Spinal cord (tissue), 10 donors: ENCODE measurements around the gene OR2F2. TPM values are rescaled to one million over a fixed set of nuclear protein-coding genes. Genes with fewer than 3 reads are reported as not detected.

Experiments
- DNase-seq, 6 donors: peaks; one replicate each; pipeline versions ENCODE4 v3.0.0 to v3.0.0-alpha.2; 2013 to 2015; ENCODE audit warnings: low spot score in 6 of 6, low read depth in 4 of 6
- H3K27ac ChIP-seq: one replicate; pipeline ENCODE4 v1.5.1; 2013; ENCODE audit warnings: low read depth, low read length, control low read depth
- H3K27me3 ChIP-seq: one replicate; pipeline ENCODE4 v1.6.1; 2013; ENCODE audit warnings: low read length; ENCODE audit not compliant: control insufficient read depth, insufficient read depth
- H3K36me3 ChIP-seq: one replicate; pipeline ENCODE4 v1.6.1; 2013; ENCODE audit warnings: low read length; ENCODE audit not compliant: control insufficient read depth, insufficient read depth
- H3K4me1 ChIP-seq: one replicate; pipeline ENCODE4 v1.6.1; 2013; ENCODE audit warnings: low read length; ENCODE audit not compliant: control insufficient read depth, insufficient read depth
- H3K4me3 ChIP-seq: one replicate; pipeline ENCODE4 v1.5.1; 2013; ENCODE audit warnings: low read depth, low read length, control low read depth
- H3K9me3 ChIP-seq: one replicate; pipeline ENCODE4 v1.6.1; 2013; ENCODE audit warnings: low read length; ENCODE audit not compliant: control insufficient read depth, insufficient read depth
- WGBS: methylation state at CpG from one replicate; pipeline ENCODE4 v1.1.5; 2013; ENCODE audit warnings: missing lambda C conversion rate; ENCODE audit not compliant: insufficient coverage; 5-methylcytosine and 5-hydroxymethylcytosine counted together
- long read RNA-seq, 4 donors: transcript quantifications; one replicate each; lab custom pipeline, GENCODE V29; 2026
- polyA plus RNA-seq, 2 donors: library from polyadenylated mRNA; unstranded; fragments of 120-200 nt; gene quantifications; one replicate each; pipeline ENCODE4 v1.2.1, GENCODE V29; 2013; ENCODE audit not compliant: insufficient read length in 2 of 2
- total RNA-seq, 2 donors: library from RNA; depleted of rRNA in 1 of 2; stranded (reverse); fragments of 120-200 nt in 1 of 2; fragments of >200 nt in 1 of 2; gene quantifications; one replicate each; pipeline versions ENCODE4 v1.2.3 to v1.2.4, GENCODE V29; 2013 to 2014
- donor health status: healthy.

Gene OR2F2, protein sequence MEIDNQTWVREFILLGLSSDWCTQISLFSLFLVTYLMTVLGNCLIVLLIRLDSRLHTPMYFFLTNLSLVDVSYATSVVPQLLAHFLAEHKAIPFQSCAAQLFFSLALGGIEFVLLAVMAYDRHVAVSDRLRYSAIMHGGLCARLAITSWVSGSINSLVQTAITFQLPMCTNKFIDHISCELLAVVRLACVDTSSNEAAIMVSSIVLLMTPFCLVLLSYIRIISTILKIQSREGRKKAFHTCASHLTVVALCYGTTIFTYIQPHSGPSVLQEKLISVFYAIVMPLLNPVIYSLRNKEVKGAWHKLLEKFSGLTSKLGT
- total RNA-seq (not detected), polyA plus RNA-seq (not detected)
- long read RNA-seq, donor 1 = 0 reads
- long read RNA-seq, donor 2 = 0 reads
- long read RNA-seq, donor 3 = 0 reads
- long read RNA-seq, donor 4 = 0 reads

DNA sequence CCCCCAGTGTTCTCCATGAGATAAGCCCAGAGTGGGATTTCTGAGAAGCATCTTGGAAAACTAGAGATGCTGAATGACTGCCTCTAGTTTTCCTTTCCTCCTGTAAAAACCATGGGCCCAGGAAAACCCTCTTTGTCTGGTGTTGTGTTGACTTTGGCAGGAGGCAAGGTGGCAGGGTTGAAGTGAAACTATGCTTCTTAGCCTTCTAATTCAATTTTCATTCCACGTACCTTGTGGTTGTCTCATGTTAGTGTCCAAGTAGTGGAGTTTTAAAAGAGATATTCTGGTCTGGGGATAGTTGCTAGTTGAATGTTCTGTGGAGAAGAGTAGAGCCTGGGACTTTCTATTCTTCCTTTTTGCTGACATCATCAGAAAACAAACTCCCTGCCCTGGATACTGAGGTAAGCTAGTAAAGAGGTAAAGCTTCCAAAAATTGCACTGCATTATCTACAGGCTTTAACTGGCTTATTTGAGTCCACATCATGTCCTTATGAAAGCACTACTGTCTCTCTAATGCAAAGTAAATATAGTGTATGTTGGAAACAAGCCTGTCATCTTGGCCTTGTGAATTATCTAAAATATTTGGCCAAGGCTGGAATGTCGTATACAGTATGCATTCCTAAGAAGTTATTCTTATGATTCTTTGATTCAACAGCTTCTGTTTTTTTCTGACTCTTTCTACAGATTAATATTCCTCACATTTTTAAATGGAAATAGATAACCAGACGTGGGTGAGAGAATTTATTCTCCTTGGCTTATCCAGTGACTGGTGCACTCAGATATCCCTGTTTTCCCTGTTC, at the start of gene OR2F2:
Gene OR2F2, plus strand, starts transcription at position 708 of the 800 bp plus-strand sequence. Its CDS starts 0 bp downstream, at position 708.
- Histone ChIP-seq H3K9me3 (no peaks in the 10 kb centered on the region), H3K36me3 (no peaks in the 10 kb centered on the region), H3K4me3 (no peak within 1 kb of the TSS), H3K27me3 (no peaks in the 10 kb centered on the region), H3K27ac (no peak within 1 kb of the TSS), H3K4me1 (no peaks in the 10 kb centered on the region)
- DNase-seq = no peak
- WGBS = 83% methylated on average over 1 of the region's 3 CpGs

DNA sequence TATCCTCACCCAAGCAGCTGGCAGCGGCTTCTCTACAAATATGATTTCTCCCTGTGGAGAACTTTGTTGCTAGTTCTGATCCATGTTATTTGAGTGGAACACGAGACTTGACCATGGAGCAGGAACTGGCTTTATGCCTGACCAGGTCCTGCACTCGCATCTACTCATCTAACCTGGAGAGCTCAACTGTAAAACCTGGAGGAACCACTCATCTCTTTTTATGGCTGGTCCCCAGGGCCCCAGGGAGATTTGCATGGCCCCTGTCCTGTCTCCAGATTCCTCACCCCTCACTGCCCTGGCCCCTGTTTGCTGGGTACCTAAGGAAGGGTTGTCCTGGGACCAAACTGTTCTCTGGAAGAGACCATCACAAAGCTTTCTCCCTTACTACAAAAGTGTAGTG, 49.1 kb upstream of the OR2F2 start:
- Histone ChIP-seq H3K27me3 (no peaks in the 10 kb centered on the region), H3K27ac (no peak overlapping the region), H3K4me3 (no peak overlapping the region), H3K9me3 (peaks cover 9% of the 10 kb centered on the region), H3K4me1 (peaks cover 15% of the 10 kb centered on the region), H3K36me3 (no peaks in the 10 kb centered on the region)
- 80% methylated on average over 1 of the region's 3 CpGs for WGBS
- no peak for DNase-seq

DNA sequence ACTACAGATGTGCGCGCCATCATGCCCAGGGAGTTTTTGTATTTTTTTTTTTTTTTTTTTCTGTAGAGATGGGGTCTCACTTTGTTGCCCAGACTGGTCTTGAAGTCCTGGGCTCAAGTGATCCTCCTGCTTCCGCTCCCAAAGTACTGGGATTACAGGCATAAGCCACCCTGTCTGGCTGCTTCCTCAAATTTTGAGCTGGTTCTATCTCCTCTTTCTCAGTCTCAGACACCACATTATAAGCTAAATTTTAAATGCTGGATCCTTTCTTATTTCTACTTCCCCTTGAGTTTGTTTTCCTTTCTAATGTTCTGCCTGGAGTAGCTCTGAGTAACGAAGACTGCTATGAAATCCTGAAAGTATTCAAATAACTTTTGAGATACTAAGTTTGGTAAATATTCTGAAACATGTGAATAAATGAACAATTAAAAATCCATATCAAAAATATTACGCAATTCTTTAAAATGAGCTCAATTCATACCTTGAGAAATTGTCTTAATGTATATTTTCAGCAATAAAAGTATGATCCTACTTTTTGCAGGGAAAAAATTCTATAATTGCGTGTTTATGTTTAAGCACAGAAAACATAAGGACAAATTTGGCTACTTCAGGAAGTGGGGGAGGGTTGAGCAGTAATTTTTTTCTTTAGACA, 48.1 kb upstream of the OR2F2 start:
- Histone ChIP-seq H3K9me3 (peaks cover 14% of the 10 kb centered on the region), H3K4me3 (no peak overlapping the region), H3K27me3 (no peaks in the 10 kb centered on the region), H3K36me3 (no peaks in the 10 kb centered on the region), H3K4me1 (peaks cover 10% of the 10 kb centered on the region), H3K27ac (no peak overlapping the region)
- WGBS = 89% methylated on average over 1 of the region's 6 CpGs
- DNase-seq = no peak

GRCh38 chr7:143889068-143889467, 46.0 kb upstream of the OR2F2 start:
- Histone ChIP-seq H3K4me3 (no peak overlapping the region), H3K27ac (no peak overlapping the region), H3K27me3 (no peaks in the 10 kb centered on the region), H3K36me3 (no peaks in the 10 kb centered on the region), H3K4me1 (peaks cover 3% of the 10 kb centered on the region), H3K9me3 (peaks cover 15% of the 10 kb centered on the region)
- WGBS = 100% methylated on average over 2 of the region's 2 CpGs
- no peak for DNase-seq

GRCh38 chr7:143890558-143890957, 44.5 kb upstream of the OR2F2 start:
- DNase-seq = no peak
- peaks cover 3% of the 10 kb centered on the region for H3K4me1 ChIP-seq
- no peak overlapping the region for H3K27ac ChIP-seq
- no CpG with 5 or more reads among the region's 2 CpGs for WGBS
- no peak overlapping the region for H3K4me3 ChIP-seq
- no peaks in the 10 kb centered on the region for H3K27me3 ChIP-seq
- no peaks in the 10 kb centered on the region for H3K36me3 ChIP-seq
- peaks cover 15% of the 10 kb centered on the region for H3K9me3 ChIP-seq

DNA sequence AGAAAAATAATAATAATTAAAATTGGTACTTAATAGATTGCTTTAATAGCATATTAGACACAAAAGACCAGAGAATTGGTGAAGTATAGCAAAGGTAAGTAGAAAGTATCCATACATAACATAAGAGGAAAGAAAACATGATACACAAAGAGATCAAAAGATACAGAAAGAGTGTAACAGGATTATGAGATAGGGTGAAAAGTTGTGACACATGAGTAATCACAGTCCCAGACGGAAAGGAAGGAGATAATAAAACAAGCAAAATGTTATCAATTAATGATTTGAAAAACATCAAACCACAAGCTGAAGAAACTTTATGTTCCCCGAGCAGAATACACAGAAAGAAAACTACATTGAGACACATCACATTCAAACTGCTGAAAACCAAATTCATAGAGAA, 43.6 kb upstream of the OR2F2 start:
- 100% methylated on average over 1 of the region's 2 CpGs for WGBS
- Histone ChIP-seq H3K27me3 (no peaks in the 10 kb centered on the region), H3K4me1 (no peaks in the 10 kb centered on the region), H3K27ac (no peak overlapping the region), H3K4me3 (no peak overlapping the region), H3K36me3 (no peaks in the 10 kb centered on the region), H3K9me3 (peaks cover 15% of the 10 kb centered on the region)
- DNase-seq = no peak

GRCh38 chr7:143892527-143893300, 42.3 kb upstream of the OR2F2 start:
- WGBS = no CpG with 5 or more reads among the region's 5 CpGs
- H3K4me3 ChIP-seq = no peak overlapping the region
- no peaks in the 10 kb centered on the region for H3K36me3 ChIP-seq
- H3K4me1 ChIP-seq = no peaks in the 10 kb centered on the region
- DNase-seq = no peak
- H3K27ac ChIP-seq = no peak overlapping the region
- peaks cover 15% of the 10 kb centered on the region for H3K9me3 ChIP-seq
- H3K27me3 ChIP-seq = no peaks in the 10 kb centered on the region

GRCh38 chr7:143896667-143897066, 38.4 kb upstream of the OR2F2 start:
- Histone ChIP-seq H3K9me3 (peaks cover 4% of the 10 kb centered on the region), H3K36me3 (no peaks in the 10 kb centered on the region), H3K27ac (no peak overlapping the region), H3K4me3 (no peak overlapping the region), H3K4me1 (peaks cover 5% of the 10 kb centered on the region), H3K27me3 (no peaks in the 10 kb centered on the region)
- no peak for DNase-seq

DNA sequence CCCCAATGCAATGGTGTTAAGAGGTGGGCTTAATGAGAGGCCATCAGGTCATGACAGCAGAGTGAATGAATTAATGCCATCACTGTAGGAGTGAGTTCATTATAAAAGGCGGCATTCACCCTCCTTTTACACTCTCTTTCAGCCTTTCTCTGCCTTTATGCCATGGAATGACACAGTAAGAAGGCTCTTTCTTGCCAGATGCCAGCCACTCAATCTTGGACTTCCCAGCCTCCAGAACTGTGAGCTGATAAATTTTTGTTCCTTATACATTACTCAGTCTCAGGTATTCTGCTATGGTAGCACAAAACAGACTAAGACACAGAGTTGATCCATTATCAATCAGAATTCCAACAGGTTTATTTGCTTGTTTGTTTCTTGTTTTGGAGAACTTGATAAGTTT, 36.2 kb upstream of the OR2F2 start:
- no peak overlapping the region for H3K4me3 ChIP-seq
- no peaks in the 10 kb centered on the region for H3K27me3 ChIP-seq
- H3K4me1 ChIP-seq = peaks cover 11% of the 10 kb centered on the region
- H3K9me3 ChIP-seq = no peaks in the 10 kb centered on the region
- no peak for DNase-seq
- H3K27ac ChIP-seq = no peak overlapping the region
- no peaks in the 10 kb centered on the region for H3K36me3 ChIP-seq
- WGBS = no CpG with 5 or more reads among the region's 1 CpG
